Activated B cell treated with CpG ODN at 0.5 μM for 24 hours (primary cell): ENCODE results near the gene ACSM3. TPM values are rescaled to one million over a fixed set of nuclear protein-coding genes. Genes with fewer than 3 reads are reported as not detected.
"Not testable (repeated sequence)": the region's sequence is repeated elsewhere in the genome, so short reads cannot be mapped to it uniquely, and the experiment has no call there.

Experiments
- ATAC-seq: fragments of 200-7000 bp; cut with Tn5 transposase; one replicate; pipeline ENCODE4 v1.10.0; 2021; ENCODE audit warnings: low read depth, mild to moderate bottlenecking, moderate library complexity
- CTCF ChIA-PET: fragments of 350-600 bp; sonication (Branson Sonifier 250); formaldehyde crosslinking; loops from one replicate; lab custom pipeline; 2021; ENCODE audit warnings: antibody characterized with exemption; lab: Charles Lee
- POLR2A ChIA-PET: fragments of 350-600 bp; sonication (Branson Sonifier 250); formaldehyde crosslinking; loops from one replicate; lab custom pipeline; 2021; ENCODE audit warnings: antibody characterized with exemption; lab: Charles Lee
- DNase-seq: peaks from one replicate; pipeline ENCODE4 v3.0.0; 2022
- H3K27ac Mint-ChIP-seq: one replicate; pipeline ENCODE4 v1.8.0; 2020; ENCODE audit warnings: mixed read lengths
- H3K27me3 Mint-ChIP-seq: one replicate; pipeline ENCODE4 v1.8.0; 2021; ENCODE audit warnings: mixed read lengths
- H3K36me3 Mint-ChIP-seq: one replicate; pipeline ENCODE4 v1.8.0; 2021; ENCODE audit warnings: low read depth, mixed read lengths
- H3K4me1 Mint-ChIP-seq: one replicate; pipeline ENCODE4 v1.8.0; 2021; ENCODE audit warnings: mixed read lengths
- H3K4me3 Mint-ChIP-seq: one replicate; pipeline ENCODE4 v1.8.0; 2020; ENCODE audit warnings: mild to moderate bottlenecking, mixed read lengths
- H3K9me3 Mint-ChIP-seq: one replicate; pipeline ENCODE4 v1.8.0; 2020; ENCODE audit warnings: mixed read lengths
- intact Hi-C: fragments of 100-400 bp; cut with micrococcal nuclease; formaldehyde crosslinking; loops from one replicate; pipeline ENCODE4 v1.15.1; 2024
- total RNA-seq: library from RNA; stranded (reverse); gene quantifications from 2 replicates; pipeline ENCODE4 v1.2.3, GENCODE V29; 2022
- TF ChIP-seq, protein P1 (sequence below): fragments of 200-600 bp; IDR thresholded peaks from one replicate; pipeline ENCODE4 v1.8.0; 2022; ENCODE audit warnings: antibody characterized with exemption, mild to moderate bottlenecking

Gene ACSM3
- total RNA-seq, 1 donor from 2014 or later: 13.6 TPM

DNA sequence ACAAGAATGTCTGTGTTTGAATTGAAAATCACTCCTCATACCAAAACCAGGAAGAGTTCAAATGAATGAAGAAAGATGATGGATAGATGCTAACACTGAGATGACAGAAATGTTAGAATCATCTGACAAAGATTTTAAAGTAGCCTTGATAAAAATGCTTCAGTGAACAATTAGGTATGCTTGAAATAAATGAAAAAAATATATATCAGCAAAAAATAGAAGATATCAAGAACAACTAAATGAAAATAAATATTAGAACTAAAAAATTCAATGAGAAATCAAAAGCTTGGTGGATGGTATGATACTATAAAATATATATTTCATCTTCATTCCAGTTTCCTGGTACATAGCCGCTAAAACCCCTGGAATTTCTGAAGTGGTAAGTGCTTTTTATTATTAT, 8.6 kb upstream of the ACSM3 start:
- H3K4me1 Mint-ChIP-seq: no peaks in the 10 kb centered on the region
- no peak overlapping the region for H3K27ac Mint-ChIP-seq
- no peak overlapping the region for H3K4me3 Mint-ChIP-seq
- ChIA-PET POLR2A (no interaction called here), CTCF (no interaction called here)
- DNase-seq (no peak), ATAC-seq (no peak)
- intact Hi-C loops: no loop called here
- H3K36me3 Mint-ChIP-seq: peaks cover 1% of the 10 kb centered on the region
- H3K9me3 Mint-ChIP-seq: no peaks in the 10 kb centered on the region
- peaks cover 2% of the 10 kb centered on the region for H3K27me3 Mint-ChIP-seq
- TF ChIP-seq, protein P1, sequence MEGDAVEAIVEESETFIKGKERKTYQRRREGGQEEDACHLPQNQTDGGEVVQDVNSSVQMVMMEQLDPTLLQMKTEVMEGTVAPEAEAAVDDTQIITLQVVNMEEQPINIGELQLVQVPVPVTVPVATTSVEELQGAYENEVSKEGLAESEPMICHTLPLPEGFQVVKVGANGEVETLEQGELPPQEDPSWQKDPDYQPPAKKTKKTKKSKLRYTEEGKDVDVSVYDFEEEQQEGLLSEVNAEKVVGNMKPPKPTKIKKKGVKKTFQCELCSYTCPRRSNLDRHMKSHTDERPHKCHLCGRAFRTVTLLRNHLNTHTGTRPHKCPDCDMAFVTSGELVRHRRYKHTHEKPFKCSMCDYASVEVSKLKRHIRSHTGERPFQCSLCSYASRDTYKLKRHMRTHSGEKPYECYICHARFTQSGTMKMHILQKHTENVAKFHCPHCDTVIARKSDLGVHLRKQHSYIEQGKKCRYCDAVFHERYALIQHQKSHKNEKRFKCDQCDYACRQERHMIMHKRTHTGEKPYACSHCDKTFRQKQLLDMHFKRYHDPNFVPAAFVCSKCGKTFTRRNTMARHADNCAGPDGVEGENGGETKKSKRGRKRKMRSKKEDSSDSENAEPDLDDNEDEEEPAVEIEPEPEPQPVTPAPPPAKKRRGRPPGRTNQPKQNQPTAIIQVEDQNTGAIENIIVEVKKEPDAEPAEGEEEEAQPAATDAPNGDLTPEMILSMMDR: no peak

DNA sequence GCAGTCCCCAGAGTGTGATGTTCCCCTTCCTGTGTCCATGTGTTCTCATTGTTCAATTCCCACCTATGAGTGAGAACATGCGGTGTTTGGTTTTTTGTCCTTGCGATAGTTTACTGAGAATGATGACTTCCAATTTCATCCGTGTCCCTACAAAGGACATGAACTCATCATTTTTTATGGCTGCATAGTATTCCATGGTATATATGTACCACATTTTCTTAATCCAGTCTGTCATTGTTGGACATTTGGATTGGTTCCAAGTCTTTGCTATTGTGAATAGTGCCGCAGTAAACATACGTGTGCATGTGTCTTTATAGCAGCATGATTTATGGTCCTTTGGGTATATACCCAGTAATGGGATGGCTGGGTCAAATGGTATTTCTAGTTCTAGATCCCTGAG, 8.0 kb upstream of the ACSM3 start:
- ATAC-seq, CTCF ChIA-PET, H3K4me3 Mint-ChIP-seq, H3K4me1 Mint-ChIP-seq, H3K36me3 Mint-ChIP-seq, H3K27me3 Mint-ChIP-seq, H3K27ac Mint-ChIP-seq, intact Hi-C loops, POLR2A ChIA-PET, DNase-seq, H3K9me3 Mint-ChIP-seq: not testable (repeated sequence)

DNA sequence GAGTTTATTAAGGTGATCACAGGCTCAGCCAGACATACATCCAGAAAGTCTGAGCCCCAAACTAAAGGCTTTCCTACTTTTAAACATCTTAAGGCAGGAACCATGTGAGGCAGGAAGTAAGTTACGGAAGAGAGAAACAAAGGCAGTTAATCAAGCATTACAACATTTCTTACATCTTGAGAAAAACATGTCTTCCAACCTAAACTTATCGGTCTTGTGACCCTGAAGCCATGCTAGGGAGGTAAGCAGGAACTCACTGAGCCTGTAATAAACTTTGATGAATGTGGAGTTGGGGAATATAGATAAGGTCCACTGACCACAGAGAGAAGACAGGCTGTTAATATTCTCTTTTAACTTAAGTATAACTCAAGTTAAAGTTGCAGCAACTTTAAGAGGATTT, 3.5 kb upstream of the ACSM3 start:
- Mint-ChIP-seq H3K27me3 (no peaks in the 10 kb centered on the region), H3K4me3 (no peak overlapping the region), H3K36me3 (peaks cover 9% of the 10 kb centered on the region), H3K4me1 (peaks cover 15% of the 10 kb centered on the region), H3K27ac (no peak overlapping the region), H3K9me3 (peaks cover 8% of the 10 kb centered on the region)
- TF ChIP-seq, protein P1: no peak
- DNase-seq: no peak
- intact Hi-C loops: loop anchor here (5.0 kb wide), 1 partner anchor 517 kb away; the partner anchor contains the start of gene CRYM
- ChIA-PET POLR2A (no interaction called here), CTCF (no interaction called here)
- no peak for ATAC-seq

DNA sequence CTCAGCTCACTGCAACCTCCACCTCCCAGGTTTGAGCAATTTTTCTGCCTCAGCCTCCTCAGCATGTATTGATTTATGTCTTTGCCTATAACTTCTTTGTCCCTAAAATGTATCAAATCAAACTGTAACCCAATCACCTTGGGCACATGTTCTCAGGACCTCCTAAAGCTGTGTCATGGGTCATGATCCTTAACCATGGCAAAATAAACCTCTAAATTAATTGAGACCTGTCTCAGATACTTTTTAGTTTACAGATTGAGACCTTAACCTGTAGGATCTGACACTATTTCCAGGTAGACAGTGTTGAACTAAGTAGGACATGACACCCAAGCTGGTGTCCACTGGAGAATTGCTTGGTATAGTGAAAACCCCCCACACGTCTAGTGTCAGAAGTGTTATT, 2.6 kb upstream of the ACSM3 start:
- no peak overlapping the region for H3K27ac Mint-ChIP-seq
- CTCF ChIA-PET: no interaction called here

DNA sequence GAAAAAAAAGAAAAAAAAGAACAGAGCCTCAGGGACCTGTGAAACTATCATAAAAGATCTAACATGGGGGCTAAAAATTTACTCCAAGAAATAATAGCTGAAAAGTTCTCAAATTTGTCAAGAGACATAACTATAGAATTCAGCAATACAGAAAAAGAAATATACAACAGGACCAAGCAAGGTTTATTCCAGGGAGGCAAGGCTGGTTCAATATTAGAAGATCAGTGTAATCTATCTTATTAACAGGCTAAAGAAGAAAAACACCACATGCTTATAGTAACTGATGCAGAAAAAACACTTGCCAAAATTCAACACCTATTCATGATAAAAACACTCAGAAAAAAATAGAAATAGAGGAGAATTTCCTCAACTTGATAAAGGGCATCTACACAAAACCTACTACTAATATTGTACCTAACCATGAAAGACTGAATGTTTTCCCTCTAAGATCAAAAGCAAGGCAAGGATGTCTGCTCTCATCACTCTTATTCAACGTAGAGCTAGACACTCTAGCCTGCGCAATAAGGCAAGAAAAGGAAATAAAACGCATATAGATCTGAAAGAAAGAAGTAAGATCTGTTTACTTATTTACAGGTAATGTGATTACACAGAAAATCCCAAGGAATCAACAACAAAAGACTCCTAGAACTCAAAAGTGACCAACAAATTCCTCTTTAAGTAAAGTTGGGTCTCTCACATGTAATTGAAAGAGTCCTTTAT, 1.2 kb upstream of the ACSM3 start:
- ChIA-PET POLR2A (interaction anchor here (0.6 kb wide), 1 partner anchor 1882 kb away, joined by 4 read pairs; no protein-coding TSS in a partner anchor), CTCF (no interaction called here)
- H3K4me3 Mint-ChIP-seq: peak overlapping the region; percentile 90
- DNase-seq (no peak), ATAC-seq (no peak)
- peak overlapping the region; percentile 93 for H3K27ac Mint-ChIP-seq
- intact Hi-C loops: loop anchor here (1.0 to 5.0 kb wide), 4 partner anchors 11 to 515 kb away; partner anchors contain the start of genes CRYM, DCUN1D3, ERI2 and LYRM1
- peaks cover 9% of the 10 kb centered on the region for H3K36me3 Mint-ChIP-seq
- H3K27me3 Mint-ChIP-seq: no peaks in the 10 kb centered on the region
- TF ChIP-seq, protein P1: no peak
- peaks cover 15% of the 10 kb centered on the region for H3K4me1 Mint-ChIP-seq
- peaks cover 8% of the 10 kb centered on the region for H3K9me3 Mint-ChIP-seq

More for the DNA sequence above, 2.6 kb upstream of the ACSM3 start:
- TF ChIP-seq, protein P1: no peak
- Mint-ChIP-seq H3K9me3 (peaks cover 8% of the 10 kb centered on the region), H3K27me3 (no peaks in the 10 kb centered on the region), H3K36me3 (peaks cover 9% of the 10 kb centered on the region), H3K4me3 (no peak overlapping the region), H3K4me1 (peaks cover 15% of the 10 kb centered on the region)
- ATAC-seq (no peak), DNase-seq (no peak)
- POLR2A ChIA-PET: no interaction called here
- intact Hi-C loops: loop anchor here (5.0 kb wide), 1 partner anchor 516 kb away; the partner anchor contains the start of gene CRYM

DNA sequence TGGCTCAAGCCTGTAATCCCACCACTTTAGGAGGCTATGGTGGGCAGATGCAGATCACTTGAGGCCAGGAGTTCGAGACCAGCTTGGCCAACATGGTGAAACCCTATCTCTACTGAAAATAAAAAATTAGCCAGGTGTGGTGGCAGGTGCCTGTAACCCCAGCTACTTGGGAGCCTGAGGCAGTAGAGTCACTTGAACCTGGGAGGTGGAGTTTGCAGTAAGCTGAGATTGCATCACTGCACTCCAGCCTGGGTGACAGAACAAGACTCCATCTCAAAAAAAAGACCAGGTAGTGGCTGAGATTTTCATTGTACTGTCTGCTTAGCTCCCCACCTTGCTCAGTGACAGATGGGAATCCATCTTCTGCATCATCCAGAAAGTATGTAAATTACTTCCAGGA, 634 bp downstream of the ACSM3 start:
- H3K36me3 Mint-ChIP-seq, H3K27me3 Mint-ChIP-seq, ATAC-seq, H3K4me3 Mint-ChIP-seq, H3K9me3 Mint-ChIP-seq, DNase-seq, H3K27ac Mint-ChIP-seq: not testable (repeated sequence)
- peaks cover 15% of the 10 kb centered on the region for H3K4me1 Mint-ChIP-seq
- intact Hi-C loops: loop anchor here (1.0 to 5.0 kb wide), 2 partner anchors 23 to 513 kb away; partner anchors contain the start of genes CRYM and THUMPD1
- ChIA-PET POLR2A (interaction anchor here (2.5 kb wide), 1 partner anchor 23 kb away, joined by 19 read pairs; the partner anchor contains the start of gene THUMPD1), CTCF (interaction anchor here (0.6 to 1.4 kb wide), 2 partner anchors 11 to 44 kb away, joined by 3 read pairs; no protein-coding TSS in a partner anchor)
